NCI-H82 (cell line): Measurements from ENCODE around the gene PIGK.

Experiments used
- DNase-seq: peaks from one replicate; lab custom pipeline; 2025; lab: John Stamatoyannopoulos, UW

PIGK gene

DNA sequence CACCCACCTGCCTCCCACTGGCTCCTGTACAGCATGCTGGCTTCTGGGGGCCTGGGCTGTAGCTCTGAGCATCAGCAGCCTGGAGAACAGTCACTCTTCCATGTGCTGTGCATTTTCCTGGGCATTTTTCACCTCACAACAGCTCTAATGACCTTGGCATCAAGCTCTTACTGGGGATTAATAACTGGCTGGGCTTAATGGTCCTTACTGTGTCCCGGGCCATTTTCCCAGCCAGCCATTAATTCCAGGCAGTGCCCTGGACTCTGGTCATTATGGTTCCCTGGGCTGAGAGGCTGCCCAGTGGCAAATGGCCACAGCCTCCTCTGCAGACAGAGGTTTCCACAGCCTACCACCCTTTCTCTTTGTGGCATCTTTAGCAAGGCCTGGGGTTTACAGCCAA, 180.1 kb downstream of the PIGK start:
- no peak for DNase-seq
